IgD-negative memory B cell (primary cell): ENCODE data around the gene FAP. TPM values are rescaled to one million over a fixed set of nuclear protein-coding genes. Genes with fewer than 3 reads are reported as not detected.
A peak's percentile ranks its signal among the peaks of the same experiment; 100 is the strongest.

Source experiments
- H3K27ac Mint-ChIP-seq, 3 donors: one replicate each; pipeline ENCODE4 v1.8.0; 2020 to 2022; ENCODE audit warnings: mild to moderate bottlenecking in 3 of 3, mixed read lengths in 3 of 3, moderate library complexity in 1 of 3
- H3K27me3 Mint-ChIP-seq: one replicate; pipeline ENCODE4 v1.8.0; 2021; ENCODE audit warnings: mixed read lengths
- H3K36me3 Mint-ChIP-seq: one replicate; pipeline ENCODE4 v1.8.0; 2020; ENCODE audit warnings: mild to moderate bottlenecking, mixed read lengths
- H3K4me1 Mint-ChIP-seq, 3 donors: one replicate each; pipeline ENCODE4 v1.8.0; 2020 to 2022; ENCODE audit warnings: mixed read lengths in 3 of 3, mild to moderate bottlenecking in 1 of 3
- H3K4me3 Mint-ChIP-seq, 4 donors: one replicate each; pipeline ENCODE4 v1.8.0; 2020 to 2022; ENCODE audit warnings: mild to moderate bottlenecking in 4 of 4, mixed read lengths in 4 of 4, moderate library complexity in 3 of 4
- H3K9me3 Mint-ChIP-seq, 3 donors: one replicate each; pipeline ENCODE4 v1.8.0; 2020 to 2021; ENCODE audit warnings: mixed read lengths in 3 of 3, mild to moderate bottlenecking in 1 of 3
- polyA plus RNA-seq: library from polyadenylated mRNA; unstranded; fragments of 300-500 nt; fragmentation: Illumina TruSeq; gene quantifications from one replicate; pipeline ENCODE4 v1.2.3, GENCODE V29; 2021

FAP gene, protein sequence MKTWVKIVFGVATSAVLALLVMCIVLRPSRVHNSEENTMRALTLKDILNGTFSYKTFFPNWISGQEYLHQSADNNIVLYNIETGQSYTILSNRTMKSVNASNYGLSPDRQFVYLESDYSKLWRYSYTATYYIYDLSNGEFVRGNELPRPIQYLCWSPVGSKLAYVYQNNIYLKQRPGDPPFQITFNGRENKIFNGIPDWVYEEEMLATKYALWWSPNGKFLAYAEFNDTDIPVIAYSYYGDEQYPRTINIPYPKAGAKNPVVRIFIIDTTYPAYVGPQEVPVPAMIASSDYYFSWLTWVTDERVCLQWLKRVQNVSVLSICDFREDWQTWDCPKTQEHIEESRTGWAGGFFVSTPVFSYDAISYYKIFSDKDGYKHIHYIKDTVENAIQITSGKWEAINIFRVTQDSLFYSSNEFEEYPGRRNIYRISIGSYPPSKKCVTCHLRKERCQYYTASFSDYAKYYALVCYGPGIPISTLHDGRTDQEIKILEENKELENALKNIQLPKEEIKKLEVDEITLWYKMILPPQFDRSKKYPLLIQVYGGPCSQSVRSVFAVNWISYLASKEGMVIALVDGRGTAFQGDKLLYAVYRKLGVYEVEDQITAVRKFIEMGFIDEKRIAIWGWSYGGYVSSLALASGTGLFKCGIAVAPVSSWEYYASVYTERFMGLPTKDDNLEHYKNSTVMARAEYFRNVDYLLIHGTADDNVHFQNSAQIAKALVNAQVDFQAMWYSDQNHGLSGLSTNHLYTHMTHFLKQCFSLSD
- polyA plus RNA-seq = not detected

DNA sequence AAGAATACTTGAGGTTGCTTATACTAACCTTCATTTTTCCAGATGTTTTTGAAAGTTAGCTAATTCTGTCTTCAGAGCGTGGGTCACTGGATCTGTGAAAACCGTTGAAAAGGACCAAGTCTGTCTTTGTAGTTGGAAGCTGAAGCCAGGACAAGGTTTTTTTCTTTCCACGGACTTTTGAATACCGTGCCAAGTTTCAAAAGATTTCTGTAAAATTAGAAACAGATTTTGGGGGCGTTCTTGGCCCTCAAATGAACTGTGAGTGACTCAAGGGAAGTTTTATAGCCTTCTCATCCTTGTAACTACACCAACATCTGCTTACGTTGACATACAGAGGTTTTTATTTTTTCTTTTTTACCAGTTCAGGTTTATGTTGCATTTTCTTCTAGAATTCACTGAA, at the start of gene FAP:
TSS of gene FAP (minus strand) at position 152 of the 400 bp plus-strand sequence. CDS start at position 34, 118 bp downstream.
- H3K27ac Mint-ChIP-seq = no peak within 1 kb of the TSS
- no peak within 1 kb of the TSS for H3K4me3 Mint-ChIP-seq
- H3K36me3 Mint-ChIP-seq = peaks cover 3% of the 10 kb centered on the region
- no peaks in the 10 kb centered on the region for H3K4me1 Mint-ChIP-seq
- peaks cover 11% of the 10 kb centered on the region for H3K27me3 Mint-ChIP-seq
- no peaks in the 10 kb centered on the region for H3K9me3 Mint-ChIP-seq

DNA sequence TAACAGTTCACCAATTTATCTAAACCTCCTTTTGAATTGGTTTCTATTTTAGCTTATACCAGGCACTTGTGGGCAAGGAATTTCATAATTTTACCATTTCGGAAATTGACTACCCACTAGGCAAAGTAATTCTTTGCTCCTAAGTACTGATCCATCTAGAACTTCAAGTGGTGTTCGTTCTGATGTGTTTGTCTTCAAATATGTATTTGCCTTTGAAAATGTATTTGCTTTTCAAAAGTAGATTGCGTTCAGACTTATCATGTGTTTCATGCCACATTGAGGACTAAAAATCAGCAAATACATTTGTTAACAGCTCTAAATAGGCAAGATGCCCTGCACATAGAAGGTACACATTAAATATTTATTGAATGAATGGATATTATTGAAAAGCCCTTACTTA, 48.5 kb upstream of the FAP start:
- no peaks in the 10 kb centered on the region for H3K36me3 Mint-ChIP-seq
- H3K9me3 Mint-ChIP-seq = no peaks in the 10 kb centered on the region
- H3K4me3 Mint-ChIP-seq = no peak overlapping the region
- no peak overlapping the region for H3K27ac Mint-ChIP-seq
- H3K4me1 Mint-ChIP-seq = peaks cover 0 to 3% (median 0%) of the 10 kb centered on the region in 3 donors
- no peaks in the 10 kb centered on the region for H3K27me3 Mint-ChIP-seq

DNA sequence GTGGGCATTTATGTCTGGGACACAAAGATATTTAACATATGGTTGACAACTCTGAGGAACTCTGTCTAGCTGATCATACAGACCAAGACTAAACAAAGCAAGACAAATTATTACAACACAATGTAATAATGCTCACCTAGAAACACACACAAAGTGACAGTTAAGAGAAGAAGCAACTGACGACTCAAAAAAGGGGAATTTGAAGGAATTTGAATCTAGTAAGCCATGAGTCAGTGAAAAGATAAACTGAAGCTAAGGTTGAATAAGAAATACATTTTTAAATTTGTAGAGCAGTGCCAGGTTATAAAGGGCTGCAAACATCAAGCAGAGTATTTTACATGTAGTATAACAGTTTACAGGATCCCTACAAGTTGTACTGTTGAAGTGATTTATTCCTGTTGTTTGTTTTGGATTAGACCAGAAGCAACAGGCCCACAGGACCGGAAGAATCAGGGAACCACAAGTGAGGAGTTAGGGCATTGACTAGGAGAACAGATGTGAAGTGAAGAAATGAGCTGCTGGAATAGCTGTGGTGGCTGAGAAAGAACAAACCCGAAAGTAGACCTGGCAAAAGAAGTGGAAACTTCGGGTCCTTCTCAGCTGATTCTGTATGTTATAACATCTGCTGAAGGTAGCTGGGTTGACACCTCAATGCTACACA, 39.6 kb upstream of the FAP start:
- H3K27ac Mint-ChIP-seq = no peak overlapping the region
- no peaks in the 10 kb centered on the region for H3K4me1 Mint-ChIP-seq
- peaks cover 12% of the 10 kb centered on the region for H3K36me3 Mint-ChIP-seq
- H3K9me3 Mint-ChIP-seq = no peaks in the 10 kb centered on the region
- no peak overlapping the region for H3K4me3 Mint-ChIP-seq
- no peaks in the 10 kb centered on the region for H3K27me3 Mint-ChIP-seq

DNA sequence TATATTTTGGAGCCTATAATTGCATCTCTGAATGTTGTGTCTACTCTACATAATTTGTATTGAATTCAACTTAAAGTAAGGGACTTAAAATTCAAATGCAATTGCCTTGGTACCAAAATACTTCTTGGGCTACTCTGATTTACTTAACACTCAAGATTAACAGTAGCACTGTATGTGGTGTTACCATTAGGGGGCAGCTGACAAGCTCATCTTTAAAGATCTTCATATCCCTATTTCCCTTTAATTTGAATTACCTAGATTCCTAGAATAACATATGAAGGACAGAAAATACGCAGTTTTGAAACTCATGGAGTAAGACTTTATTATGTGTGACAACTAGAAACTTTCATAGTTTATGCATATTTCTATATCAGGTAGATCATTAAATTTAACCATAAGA, 37.4 kb upstream of the FAP start:
- Mint-ChIP-seq H3K36me3 (peaks cover 16% of the 10 kb centered on the region), H3K27ac (no peak overlapping the region)

DNA sequence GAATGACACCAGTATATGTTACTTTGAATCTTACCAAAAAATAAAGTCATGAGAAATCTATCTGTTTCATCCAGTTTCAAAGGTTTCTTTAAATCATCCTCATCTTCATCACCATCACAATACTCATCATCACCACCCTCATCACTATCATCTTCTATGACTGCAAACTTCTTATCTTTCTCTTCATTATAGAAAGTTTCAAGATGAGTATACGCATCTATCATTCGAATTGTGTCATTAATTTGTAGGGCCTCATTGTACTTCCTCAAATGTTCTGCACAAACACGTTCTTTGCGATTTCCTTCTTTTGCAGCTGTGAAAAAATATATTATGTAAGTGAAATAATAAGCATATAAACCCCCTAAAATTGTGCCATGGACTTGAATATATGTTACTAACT, 34.1 kb upstream of the FAP start:
- Mint-ChIP-seq H3K27ac (peak overlapping the region in 1 of 3 donors; percentile 7), H3K4me1 (no peaks in the 10 kb centered on the region), H3K4me3 (no peak overlapping the region), H3K27me3 (no peaks in the 10 kb centered on the region), H3K36me3 (peaks cover 12% of the 10 kb centered on the region), H3K9me3 (no peaks in the 10 kb centered on the region)

More for the DNA sequence above, 37.4 kb upstream of the FAP start:
- no peaks in the 10 kb centered on the region for H3K9me3 Mint-ChIP-seq
- no peaks in the 10 kb centered on the region for H3K4me1 Mint-ChIP-seq
- H3K4me3 Mint-ChIP-seq = no peak overlapping the region
- H3K27me3 Mint-ChIP-seq = no peaks in the 10 kb centered on the region

DNA sequence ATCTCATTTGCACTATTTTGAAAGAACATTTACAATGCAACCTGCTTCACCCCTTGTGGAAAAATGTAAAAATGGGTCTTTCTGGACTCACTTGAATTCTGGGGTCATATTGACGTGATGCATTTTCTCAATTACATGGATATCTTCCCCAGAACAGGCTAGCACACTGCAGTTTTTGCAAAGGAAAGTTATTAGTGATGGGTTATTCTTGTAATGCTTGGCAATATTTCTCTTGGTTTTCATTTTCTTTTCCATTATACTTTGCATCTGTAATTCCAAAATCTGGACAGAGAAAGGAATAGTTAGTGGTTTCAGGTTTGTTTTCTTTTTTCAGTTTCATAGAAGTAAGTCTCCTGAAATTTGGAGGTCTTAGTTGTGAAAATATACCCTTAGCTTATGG, 24.8 kb upstream of the FAP start:
- peaks cover 0 to 4% (median 0%) of the 10 kb centered on the region in 3 donors for H3K4me1 Mint-ChIP-seq
- no peak overlapping the region for H3K27ac Mint-ChIP-seq
- H3K4me3 Mint-ChIP-seq = no peak overlapping the region
- peaks cover 21% of the 10 kb centered on the region for H3K36me3 Mint-ChIP-seq
- peaks cover 0 to 3% (median 0%) of the 10 kb centered on the region in 3 donors for H3K9me3 Mint-ChIP-seq
- no peaks in the 10 kb centered on the region for H3K27me3 Mint-ChIP-seq

DNA sequence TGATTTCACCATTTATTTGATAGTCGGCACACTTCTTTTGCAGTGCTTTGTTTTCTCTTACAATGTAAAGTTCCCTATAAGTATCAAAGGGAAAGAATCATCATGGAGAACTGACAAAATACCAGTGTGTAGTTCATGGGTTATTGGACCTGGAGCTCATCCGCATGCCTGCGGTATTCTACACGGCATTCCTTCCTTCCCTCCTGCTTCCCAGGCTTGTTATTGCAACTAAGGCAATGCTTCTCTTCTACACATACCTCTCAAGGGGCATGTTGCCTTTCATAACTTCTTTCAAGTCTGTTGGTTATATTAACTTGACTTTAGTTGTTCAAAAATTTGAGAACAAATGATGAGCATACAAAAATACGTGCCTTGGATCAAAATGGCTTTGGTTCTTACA, 24.3 kb upstream of the FAP start:
- peaks cover 21% of the 10 kb centered on the region for H3K36me3 Mint-ChIP-seq

DNA sequence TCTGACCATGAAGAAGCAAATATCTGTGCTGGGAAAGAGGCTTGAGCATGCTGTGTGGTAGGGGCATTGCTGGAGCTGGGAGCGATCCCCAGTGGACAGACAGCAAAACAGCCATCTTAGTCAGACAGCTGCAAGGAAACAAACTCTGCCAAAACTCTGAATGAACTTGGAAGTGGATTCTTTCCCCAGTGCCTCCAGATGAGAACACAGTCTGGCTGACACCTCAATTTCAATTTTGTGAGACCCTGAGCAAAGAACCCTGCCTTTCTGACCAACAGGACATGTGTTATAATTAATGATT, 23.2 kb upstream of the FAP start:
- Mint-ChIP-seq H3K27ac (peak overlapping the region in 1 of 3 donors; percentile 76), H3K4me3 (no peak overlapping the region)

More for the DNA sequence above, 24.3 kb upstream of the FAP start:
- Mint-ChIP-seq H3K27me3 (no peaks in the 10 kb centered on the region), H3K4me3 (no peak overlapping the region), H3K9me3 (peaks cover 0 to 3% (median 0%) of the 10 kb centered on the region in 3 donors), H3K4me1 (peaks cover 0 to 5% (median 0%) of the 10 kb centered on the region in 3 donors), H3K27ac (no peak overlapping the region)

DNA sequence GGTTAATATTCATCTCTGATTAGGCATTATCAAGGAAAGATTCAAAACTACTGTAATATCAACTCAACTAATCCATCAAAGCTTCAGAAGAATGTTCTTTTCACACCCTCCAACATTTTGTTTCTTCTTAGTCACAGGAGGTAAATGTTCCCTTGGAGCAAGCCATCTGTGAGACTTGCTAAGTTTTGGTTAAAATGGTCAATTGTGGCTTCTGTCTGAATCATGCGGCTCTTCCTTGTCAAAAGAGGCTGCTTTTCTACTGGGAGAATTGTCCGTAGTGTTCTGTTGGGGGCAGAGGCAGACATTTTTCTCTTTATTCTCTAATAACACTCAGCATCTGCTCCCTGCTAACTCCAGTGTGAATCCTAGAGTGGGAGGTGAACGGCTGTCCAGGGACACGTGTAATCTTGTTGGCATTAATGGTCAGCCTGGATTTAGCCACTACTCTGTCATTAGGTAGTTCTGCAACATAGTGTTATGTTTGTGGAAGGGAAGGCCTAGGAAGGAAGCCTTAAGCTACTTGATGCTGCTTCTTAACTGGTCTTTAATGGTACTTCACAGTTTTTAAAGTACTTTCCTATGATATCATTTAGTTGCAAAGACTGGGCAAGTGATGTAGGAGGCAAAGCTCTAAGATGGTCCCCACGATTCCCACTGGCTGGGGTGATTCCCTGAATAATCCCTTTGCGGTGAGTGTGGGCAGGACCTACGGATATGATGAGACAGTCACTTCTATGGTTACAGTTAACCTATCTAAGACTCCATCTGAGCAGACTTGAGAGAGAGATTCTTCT, 22.6 kb upstream of the FAP start:
- H3K9me3 Mint-ChIP-seq = no peaks in the 10 kb centered on the region
- H3K27ac Mint-ChIP-seq = peak overlapping the region in 1 of 3 donors; percentile 76
- H3K27me3 Mint-ChIP-seq = no peaks in the 10 kb centered on the region
- no peak overlapping the region for H3K4me3 Mint-ChIP-seq
- H3K4me1 Mint-ChIP-seq = peaks cover 5 to 18% (median 11%) of the 10 kb centered on the region in 3 donors
- H3K36me3 Mint-ChIP-seq = peaks cover 13% of the 10 kb centered on the region

More for the DNA sequence above, 23.2 kb upstream of the FAP start:
- Mint-ChIP-seq H3K27me3 (no peaks in the 10 kb centered on the region), H3K36me3 (peaks cover 15% of the 10 kb centered on the region), H3K9me3 (no peaks in the 10 kb centered on the region), H3K4me1 (peaks cover under 1 to 13% (median 6%) of the 10 kb centered on the region in 3 donors)

DNA sequence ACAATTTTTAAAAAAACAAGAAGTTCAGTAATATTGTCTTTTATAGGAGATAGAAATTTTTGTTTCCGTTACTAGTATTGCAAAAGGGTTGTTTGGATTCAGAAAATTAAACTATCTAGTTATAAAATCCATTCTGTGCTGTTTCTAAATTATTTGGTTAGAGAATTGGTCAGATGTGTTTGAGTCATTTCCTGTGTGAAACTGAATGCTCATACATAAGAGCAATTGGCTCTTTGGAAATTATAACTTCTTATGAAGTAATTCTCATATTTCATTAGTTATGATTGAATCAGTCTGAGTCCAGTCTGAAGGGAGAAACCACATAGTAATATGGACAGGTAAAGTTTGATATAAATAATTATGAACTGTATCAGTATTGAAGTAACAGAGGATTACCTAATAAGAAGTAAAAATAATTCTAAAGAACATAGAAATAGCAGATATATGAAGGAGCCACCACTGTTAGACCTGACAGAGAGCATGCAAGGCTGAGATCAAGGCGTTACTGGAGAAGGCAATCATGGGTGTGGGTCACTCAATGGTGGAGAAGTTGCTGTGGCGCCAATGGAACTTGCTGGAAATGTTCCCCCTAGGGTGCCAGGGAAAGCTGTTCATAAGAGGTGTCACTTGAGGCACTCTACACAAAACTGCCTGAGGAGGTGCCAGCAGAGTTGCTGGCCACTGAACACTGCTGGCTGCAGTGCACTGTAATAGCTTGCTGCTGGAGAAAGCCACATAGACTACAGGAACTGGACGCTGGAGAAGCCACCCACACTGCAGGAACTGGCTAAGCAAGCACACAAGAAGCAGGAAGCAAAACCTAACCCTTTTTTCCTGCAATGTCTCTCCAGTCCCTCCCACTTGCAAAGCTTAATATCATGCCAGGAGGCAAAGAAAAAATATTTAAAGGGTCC, 18.0 kb upstream of the FAP start:
- H3K4me1 Mint-ChIP-seq = peaks cover 5 to 18% (median 11%) of the 10 kb centered on the region in 3 donors
- peak overlapping the region in 1 of 4 donors; percentile 13 for H3K4me3 Mint-ChIP-seq
- peaks cover 2% of the 10 kb centered on the region for H3K27me3 Mint-ChIP-seq
- H3K27ac Mint-ChIP-seq = peak overlapping the region in 1 of 3 donors; percentile 36
- H3K36me3 Mint-ChIP-seq = peaks cover 4% of the 10 kb centered on the region
- H3K9me3 Mint-ChIP-seq = no peaks in the 10 kb centered on the region

DNA sequence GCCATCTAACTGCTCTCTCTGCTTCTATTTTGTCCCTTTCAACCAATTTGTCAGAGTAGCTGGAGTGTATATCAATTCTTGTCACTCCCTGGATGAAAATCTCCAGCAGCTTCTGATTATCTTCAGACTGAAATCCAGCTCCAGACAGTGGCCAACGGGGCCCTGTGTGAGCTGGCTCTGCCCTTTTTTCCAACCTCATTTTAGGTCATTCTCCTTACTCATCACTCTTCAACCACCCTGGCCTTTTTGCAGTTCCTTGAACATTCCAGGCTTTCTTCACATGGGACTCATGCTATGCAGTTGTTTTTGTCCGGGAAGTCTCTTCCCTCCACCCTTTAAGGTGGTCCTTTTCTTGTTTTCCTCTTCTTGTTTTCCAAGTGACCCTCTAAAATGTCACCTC, 15.4 kb upstream of the FAP start:
- H3K9me3 Mint-ChIP-seq = no peaks in the 10 kb centered on the region
- H3K4me1 Mint-ChIP-seq = peaks cover 5 to 18% (median 11%) of the 10 kb centered on the region in 3 donors
- H3K27me3 Mint-ChIP-seq = peaks cover 2% of the 10 kb centered on the region
- peaks cover 2% of the 10 kb centered on the region for H3K36me3 Mint-ChIP-seq
- no peak overlapping the region for H3K27ac Mint-ChIP-seq
- H3K4me3 Mint-ChIP-seq = no peak overlapping the region

DNA sequence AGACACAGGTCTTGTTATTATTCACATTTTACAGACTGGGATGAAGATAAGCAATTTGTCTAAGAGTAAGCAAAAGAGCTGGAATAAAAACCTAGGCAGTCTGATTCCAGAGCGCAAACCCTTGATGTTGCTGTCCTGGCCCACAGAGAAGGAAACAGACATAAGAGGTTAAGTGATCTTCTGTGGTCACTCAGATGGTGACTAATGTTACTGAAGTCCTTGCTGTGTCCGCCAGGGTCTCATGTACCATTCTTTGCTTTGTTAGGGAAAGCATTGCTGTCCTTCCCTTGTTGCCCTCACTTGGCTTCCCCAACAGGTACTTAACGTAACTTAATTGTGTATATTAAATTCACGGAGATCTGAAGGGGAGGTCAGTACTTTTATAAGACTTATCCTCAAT, 14.9 kb upstream of the FAP start:
- no peaks in the 10 kb centered on the region for H3K9me3 Mint-ChIP-seq

DNA sequence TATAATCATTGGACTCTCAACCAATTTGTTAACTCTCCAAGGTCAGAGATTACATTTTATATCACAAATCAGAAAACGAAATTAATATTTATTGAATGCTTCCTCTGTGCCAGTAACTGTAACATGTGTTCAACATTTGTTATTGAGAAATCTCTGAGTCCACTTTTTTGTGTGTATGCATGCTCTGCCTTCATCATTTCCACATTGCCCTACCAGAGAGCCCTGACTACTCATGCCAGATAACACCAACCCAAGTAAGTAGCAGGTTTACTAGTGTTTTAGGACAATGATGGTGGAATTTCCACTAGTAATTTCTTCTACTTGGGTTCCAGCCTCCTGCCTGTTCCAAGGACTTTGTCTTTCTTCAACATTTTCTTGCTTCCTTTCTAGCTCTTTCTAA, 14.2 kb upstream of the FAP start:
- peaks cover 5 to 12% (median 11%) of the 10 kb centered on the region in 3 donors for H3K4me1 Mint-ChIP-seq
- H3K27ac Mint-ChIP-seq = no peak overlapping the region
- H3K27me3 Mint-ChIP-seq = peaks cover 2% of the 10 kb centered on the region
- H3K36me3 Mint-ChIP-seq = no peaks in the 10 kb centered on the region
- no peaks in the 10 kb centered on the region for H3K9me3 Mint-ChIP-seq
- no peak overlapping the region for H3K4me3 Mint-ChIP-seq

More for the DNA sequence above, 14.9 kb upstream of the FAP start:
- no peak overlapping the region for H3K4me3 Mint-ChIP-seq
- H3K27me3 Mint-ChIP-seq = peaks cover 2% of the 10 kb centered on the region
- no peak overlapping the region for H3K27ac Mint-ChIP-seq
- H3K4me1 Mint-ChIP-seq = peaks cover 5 to 15% (median 11%) of the 10 kb centered on the region in 3 donors
- peaks cover 2% of the 10 kb centered on the region for H3K36me3 Mint-ChIP-seq

DNA sequence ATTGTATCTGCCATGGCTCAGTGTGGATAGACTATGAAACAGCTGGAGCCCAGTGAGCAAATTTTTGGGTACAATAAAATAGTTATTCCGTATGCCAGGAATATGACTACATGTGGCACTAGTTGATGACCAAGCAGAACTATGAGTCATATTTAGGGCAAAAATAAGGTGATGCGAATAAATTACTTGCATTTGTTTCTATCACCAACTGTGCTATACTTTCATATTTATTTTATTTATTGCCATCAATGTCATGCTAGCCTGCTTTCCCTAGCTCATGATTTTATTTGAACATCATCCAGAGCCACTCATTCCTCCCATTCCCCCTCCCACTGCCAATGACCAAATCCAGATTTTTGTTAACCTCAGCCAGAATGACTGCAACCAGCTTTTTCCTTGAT, 13.3 kb upstream of the FAP start:
- no peak overlapping the region for H3K4me3 Mint-ChIP-seq
- H3K27me3 Mint-ChIP-seq = peaks cover 2% of the 10 kb centered on the region
- no peaks in the 10 kb centered on the region for H3K36me3 Mint-ChIP-seq
- peaks cover 5 to 7% (median 7%) of the 10 kb centered on the region in 3 donors for H3K4me1 Mint-ChIP-seq
- no peaks in the 10 kb centered on the region for H3K9me3 Mint-ChIP-seq
- H3K27ac Mint-ChIP-seq = no peak overlapping the region
